Activated T-helper 1 cell treated with Interleukin-2 at 50 U/mL for 16 hours (primary cell): ENCODE data around the gene SAMD1.

Source experiments
- DNase-seq: peaks from one replicate; pipeline ENCODE4 v3.0.0-alpha.2; 2020; ENCODE audit warnings: low read depth

The SAMD1 gene

GRCh38 chr19:14113762-14114414 is 23.3 kb upstream of the SAMD1 start:
- DNase-seq: no peak

GRCh38 chr19:14112809-14113385 is 22.3 kb upstream of the SAMD1 start:
- no peak for DNase-seq

DNA sequence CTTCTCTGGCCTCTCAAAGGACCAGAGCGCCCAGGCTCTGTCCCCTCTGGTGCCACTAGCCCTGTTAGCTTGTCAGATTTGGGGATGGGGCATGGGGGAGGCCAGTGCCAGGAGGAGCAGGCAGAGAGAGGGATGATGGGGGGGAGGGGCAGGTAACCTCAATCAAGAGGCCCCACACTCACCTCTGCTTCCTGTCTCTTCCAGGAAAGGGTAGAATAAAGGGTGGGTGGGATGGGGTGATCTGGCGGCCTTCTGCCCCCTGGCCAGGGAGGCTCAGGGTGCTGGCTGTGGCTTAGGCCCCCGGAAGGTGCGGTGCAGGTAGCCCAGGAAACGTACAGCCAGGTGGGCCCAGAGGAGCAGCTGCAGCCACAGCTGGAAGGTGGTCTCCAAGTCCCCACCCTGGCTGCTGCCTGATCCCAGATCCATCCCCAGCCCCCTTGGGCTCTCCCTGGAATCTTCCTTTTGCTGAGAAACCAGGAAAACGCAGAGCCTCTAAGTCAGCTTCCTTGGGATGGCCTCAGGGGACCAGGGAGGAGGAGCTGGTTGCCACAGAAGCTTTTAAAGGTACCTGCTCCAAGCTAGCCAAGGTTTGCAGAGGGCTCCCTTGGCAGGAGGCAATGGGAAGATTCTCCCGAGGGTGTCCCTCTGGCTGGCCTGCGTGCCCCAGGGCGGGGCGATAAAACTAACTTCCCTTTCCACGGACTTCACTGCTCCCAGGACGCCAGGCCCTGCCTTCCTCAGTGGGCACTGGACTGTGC is 21.7 kb upstream of the SAMD1 start:
- no peak for DNase-seq

GRCh38 chr19:14111486-14111885 is 20.9 kb upstream of the SAMD1 start:
- no peak for DNase-seq

- DNase-seq: no peak
Observed at GRCh38 chr19:14110650-14111049, 20.1 kb upstream of the SAMD1 start.

GRCh38 chr19:14107581-14108461 is 17.3 kb upstream of the SAMD1 start:
- DNase-seq: no peak

DNA sequence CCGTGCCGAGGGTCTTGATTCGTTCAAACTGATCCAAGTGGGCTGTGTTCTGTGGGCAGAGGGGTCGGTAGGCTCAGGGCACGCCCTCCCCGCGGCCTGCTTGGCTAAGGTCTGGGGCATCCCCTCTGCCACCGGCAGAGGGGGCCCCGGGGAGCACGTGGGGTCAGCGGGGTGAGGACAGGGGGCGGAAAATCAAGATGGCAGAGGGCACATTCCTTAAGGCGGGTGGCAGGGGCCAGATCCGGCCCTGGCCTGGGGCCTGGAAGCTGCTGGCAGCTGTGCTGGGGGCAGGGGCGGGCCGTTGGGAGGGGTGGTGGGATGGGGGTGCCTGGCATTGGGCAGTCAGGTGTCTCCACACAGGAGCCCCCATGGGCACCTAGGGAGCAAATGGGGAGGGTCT is 16.3 kb upstream of the SAMD1 start:
- DNase-seq: no peak

- no peak for DNase-seq
Observed at GRCh38 chr19:14105680-14106079, 15.1 kb upstream of the SAMD1 start.

GRCh38 chr19:14103310-14103709 is 12.8 kb upstream of the SAMD1 start:
- no peak for DNase-seq

DNA sequence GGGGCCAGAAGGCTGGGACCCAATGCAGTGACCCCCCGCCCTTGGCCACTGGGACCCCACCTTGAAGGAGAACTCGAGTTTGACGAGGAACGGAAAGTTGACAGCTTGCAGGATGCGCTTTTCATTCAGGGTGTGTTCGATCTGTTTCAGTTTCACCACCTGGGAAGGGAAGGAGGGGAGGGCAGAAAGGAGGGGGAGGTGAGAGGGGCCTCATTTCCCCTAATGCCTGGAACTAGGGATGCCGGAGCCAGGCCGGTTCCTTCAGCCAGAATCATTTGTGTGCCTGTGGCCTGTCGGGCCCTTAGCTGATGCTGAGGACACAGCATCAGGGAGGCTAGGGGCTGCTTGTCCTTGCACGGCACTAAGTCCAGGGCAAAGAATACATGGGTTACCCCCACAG is 12.2 kb upstream of the SAMD1 start:
- no peak for DNase-seq

DNA sequence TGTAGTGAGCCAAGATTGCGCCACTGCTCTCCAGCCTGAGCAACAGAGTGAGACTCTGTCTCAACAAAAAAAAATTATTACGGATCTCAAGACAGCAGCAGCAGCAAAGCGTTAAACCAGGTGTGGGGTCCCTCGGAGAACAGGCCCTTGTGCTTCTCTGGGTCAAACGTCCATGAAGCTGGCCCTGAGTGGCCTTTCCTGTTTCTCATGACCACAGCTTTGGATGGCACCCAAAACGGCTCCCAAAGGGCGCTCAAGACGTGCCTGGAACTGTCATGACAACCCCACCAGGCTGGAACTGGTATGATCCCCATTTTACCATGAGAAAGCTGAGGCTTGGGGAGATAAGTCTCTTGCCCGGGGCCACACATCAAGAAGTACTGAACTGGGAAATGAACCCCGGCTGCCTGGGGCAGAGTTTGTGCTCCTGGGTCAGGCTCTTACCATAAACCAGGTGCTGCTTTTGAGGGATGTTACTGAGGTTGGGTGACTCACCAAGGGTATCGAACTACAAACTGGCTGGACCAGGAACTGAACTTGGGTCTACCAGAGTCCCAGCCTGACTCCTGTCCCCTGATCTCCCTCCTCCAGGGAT is 11.6 kb upstream of the SAMD1 start:
- DNase-seq: no peak

- DNase-seq: no peak
Observed at GRCh38 chr19:14101003-14101545, 10.5 kb upstream of the SAMD1 start.

DNA sequence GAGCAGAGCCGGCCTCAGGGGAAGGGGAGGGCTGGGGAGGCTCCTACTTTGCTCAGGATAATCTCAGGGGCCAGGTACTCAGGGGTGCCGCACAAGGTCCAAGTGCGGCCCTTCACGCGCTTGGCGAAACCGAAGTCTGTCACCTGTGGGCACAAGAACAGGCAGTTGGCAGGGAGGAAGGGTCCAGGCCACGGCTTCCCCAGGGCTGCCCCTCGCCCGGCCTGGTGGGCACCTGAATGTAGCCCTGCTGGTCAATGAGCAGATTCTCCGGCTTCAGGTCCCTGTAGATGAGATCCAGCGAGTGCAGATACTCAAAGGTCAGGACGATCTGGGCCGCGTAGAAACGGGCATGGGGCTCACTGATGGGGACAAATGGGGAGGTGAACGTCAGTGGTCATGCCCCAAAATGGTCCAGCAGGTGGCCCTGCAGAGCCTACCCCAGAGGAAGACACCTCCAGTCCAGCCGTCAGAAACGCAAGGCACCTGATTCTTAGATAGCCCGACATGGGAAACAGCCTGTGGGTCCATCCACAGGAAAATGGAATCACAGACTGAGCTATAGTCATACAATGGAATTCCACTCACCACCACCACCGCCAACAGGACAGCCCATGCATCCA is 7.1 kb upstream of the SAMD1 start:
- DNase-seq: no peak

DNA sequence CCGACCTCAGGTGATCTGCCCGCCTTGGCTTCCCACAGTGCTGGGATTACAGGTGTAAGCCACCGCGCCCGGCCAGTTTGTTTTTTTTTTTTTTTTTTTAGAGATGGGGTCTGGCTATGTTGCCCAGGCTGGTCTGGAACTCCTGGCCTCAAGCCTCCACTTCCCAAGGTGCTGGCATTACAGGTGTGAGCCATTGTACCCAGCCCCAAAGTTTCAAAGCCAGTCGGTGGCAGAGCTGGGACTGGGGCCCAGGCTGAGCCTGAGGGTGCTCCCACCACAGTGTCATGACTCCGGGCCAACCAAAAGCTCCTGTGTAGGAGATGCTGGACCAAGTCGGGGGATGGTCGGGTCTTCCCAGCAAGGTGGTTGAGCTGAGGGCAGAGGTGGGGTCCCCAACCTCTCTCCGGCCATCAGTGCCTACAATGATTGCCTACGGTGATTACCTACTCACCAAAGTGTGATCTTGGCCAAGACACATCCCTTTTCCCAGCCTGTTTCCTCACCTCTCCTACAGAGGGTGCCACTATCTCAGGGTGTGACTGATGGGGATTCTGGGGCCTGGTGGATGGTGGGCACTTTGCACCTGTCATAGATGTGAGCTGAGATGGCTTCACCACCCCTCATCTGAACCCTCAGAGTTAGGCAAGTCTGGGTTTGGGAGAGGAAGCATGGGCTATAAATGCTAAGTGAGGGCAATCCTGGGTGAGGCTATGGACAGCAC is 5.9 kb upstream of the SAMD1 start:
- DNase-seq: no peak

DNA sequence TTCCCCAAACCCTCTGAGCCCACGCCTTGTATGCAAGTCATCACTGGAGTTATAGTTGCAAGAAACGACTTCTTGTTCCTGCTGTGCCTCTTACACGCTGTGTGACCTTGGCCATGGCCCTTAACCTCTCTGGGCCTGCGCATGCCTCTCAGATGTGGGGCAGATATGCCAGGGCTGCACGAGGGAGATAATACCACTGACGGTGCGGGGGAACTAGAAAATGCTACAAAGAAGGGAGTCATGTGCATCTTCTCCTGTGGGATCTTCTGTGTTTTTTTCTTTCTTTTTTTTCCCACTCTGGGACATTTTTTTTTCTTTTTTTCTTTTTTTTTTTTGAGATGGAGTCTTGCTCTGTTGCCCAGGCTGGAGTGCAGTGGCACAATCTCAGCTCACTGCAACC is 4.3 kb upstream of the SAMD1 start:
- DNase-seq: no peak

DNA sequence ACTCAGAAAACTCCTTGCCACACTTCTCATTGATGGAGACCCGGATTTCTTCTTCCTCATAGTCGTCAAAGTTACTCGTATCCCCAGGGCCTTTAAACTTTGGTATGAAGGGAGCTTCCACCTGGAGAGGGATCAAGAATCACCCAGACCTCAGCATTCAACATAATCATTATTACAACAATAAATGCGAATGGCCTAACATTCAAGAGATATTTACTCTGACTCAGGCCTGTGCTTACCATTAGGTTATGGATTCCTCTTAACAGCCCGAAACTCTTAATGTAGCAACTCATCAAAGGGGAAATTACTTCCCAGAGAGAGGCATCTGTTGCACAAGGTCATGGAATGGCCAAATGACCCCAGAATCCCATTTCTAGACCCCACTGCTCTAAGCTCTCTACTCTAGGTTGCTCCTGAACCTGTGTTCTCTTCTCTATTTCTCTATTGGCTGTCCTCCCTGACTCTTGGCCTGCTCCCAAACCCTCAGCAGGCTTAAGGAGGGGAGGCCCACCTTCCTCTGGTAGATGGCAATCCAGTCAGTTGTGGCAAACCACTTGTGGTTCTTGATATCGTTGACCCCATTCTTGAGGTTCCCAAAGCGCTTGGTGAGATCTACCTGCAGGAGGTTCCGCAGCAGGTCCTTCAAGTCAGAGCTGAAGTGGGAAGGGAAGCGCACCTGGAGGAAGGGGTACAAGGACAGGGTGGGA is 2.7 kb upstream of the SAMD1 start:
- DNase-seq: no peak

DNA sequence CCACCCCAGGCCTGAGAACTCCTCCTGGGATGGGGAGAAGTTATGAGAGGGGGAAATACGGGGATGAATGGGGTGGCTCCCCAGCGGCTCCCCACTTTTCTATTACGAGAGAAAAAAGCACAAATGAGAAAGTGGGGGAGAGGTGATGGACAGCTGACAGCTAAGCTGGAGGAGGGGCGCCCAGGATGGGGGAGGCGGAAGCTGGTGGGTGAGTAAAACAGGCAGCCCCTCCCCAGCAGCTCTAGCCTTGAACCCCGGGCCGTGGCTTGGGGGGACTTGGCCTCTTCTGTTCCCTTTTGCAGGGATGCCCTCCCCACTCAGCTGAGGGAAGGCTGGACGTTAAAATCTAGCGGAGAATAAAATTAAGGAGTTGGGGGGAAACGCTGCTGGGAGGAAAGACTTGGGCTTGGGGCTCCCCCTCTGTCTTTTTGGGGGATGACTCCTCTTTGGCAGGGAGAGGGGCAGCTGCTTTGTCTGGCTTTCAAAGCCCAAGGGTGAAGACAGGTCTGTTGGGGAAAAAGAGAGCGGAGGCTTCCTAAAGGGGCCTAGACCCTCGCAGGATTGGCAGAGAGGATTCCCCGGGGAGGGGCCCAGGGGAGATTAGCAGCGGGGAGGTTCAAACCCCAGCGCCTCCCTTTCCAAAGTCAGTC is 1.4 kb upstream of the SAMD1 start:
- DNase-seq: no peak

DNA sequence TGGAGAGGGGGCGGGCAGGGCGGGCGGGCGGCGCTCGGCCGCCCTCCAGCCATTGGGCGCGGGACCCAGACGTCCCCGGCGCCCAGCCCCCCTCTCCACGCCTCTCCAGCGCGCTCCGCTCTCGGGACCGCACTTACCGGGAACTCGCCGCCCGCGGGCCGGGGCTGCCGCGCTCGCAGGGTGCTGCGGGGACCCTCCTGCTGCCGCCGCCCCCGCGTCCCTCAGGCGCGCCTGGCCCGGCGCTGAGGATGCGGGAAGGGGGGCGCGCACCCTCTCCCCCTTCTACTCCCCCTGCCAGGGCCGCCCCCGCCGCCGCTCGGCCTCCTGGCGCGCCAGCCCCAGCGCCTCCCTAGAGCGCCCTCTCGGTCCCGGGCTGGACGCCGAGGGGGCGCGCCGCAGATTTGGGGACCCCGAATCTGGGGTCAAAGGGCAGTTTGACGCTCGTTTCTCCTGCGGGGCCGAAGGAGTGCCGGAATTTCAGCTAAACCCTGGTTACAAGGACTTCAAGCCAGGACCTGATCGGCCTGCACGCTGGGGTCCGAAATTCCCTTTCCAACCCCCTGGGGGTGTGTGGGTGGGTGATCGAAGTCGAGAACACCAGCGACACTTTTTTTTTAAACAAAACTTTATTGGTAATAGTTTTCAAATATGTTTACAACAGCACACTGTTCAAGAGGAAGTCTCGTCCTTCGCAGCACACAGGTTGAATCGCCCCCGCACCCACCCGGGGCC is 696 bp upstream of the SAMD1 start:
- DNase-seq: no peak
